HCT116 (cell line): ENCODE measurements around the gene ATOH8. TPM values are rescaled to one million over a fixed set of nuclear protein-coding genes. Genes with fewer than 3 reads are reported as not detected.

ENCODE experiments used
- ATAC-seq: fragments of 200-7000 bp; cut with Tn5 transposase; 2 replicates; pipeline ENCODE4 v1.9.1; 2020; ENCODE audit warnings: mild to moderate bottlenecking, moderate library complexity
- BruUV-seq: library from RNA; stranded (reverse); fragments of 400-500 nt; replicated peaks from 2 replicates; lab custom pipeline; 2021; lab: Mats Ljungman, UMichigan
- CTCF ChIA-PET: fragments of 300-600 bp; sonication (Branson Sonifier 250); formaldehyde crosslinking; loops from one replicate; lab custom pipeline; 2021; ENCODE audit warnings: antibody characterized with exemption; lab: Charles Lee
- POLR2A ChIA-PET: fragments of 300-600, 350-600 bp; sonication (Branson Sonifier 250); formaldehyde crosslinking; loops from one replicate; lab custom pipeline; 2021; ENCODE audit warnings: antibody characterized with exemption; lab: Charles Lee
- RAD21 ChIA-PET, 2 experiments: fragments of 300-600 bp; sonication (Branson Sonifier 250); formaldehyde crosslinking; loops; one replicate each; lab custom pipeline; 2023; ENCODE audit warnings: low total read pairs in 2 of 2; ENCODE audit not compliant: uncharacterized antibody in 2 of 2, unreplicated experiment in 2 of 2, low non-redundant PET in 1 of 2; lab: Charles Lee
- DNase-seq: peaks from one replicate; pipeline ENCODE4 v3.0.0-alpha.2; 2010; ENCODE audit warnings: low read depth, low spot score
- H2AFZ ChIP-seq: fragments of 200-600 bp; shearing (Covaris generic), sonication (generic); 2 replicates; pipeline ENCODE4 v1.6.1; 2017; ENCODE audit warnings: low read depth, mixed run types, mixed read lengths, antibody characterized with exemption, low read length; ENCODE audit not compliant: poor library complexity, severe bottlenecking
- H3K27ac ChIP-seq: 2 replicates; pipeline ENCODE4 v1.5.1; 2012; ENCODE audit warnings: low read depth, low read length
- H3K27me3 ChIP-seq: fragments of 200-600 bp; sonication (generic); 2 replicates; pipeline ENCODE4 v1.6.1; 2016; ENCODE audit warnings: mixed run types, low read length, mixed read lengths; ENCODE audit not compliant: insufficient read depth
- H3K36me3 ChIP-seq, 2 experiments: fragments of 200-500 bp in 1 of 2; fragments of 200-600 bp in 1 of 2; sonication (Bioruptor generic) in 1 of 2; sonication (generic) in 1 of 2; 2 replicates each; pipeline versions ENCODE4 v1.5.1 to v1.6.1; 2014 to 2016; ENCODE audit warnings: low read length in 2 of 2, inconsistent platforms in 1 of 2, mixed read lengths in 1 of 2, mixed run types in 1 of 2; ENCODE audit not compliant: insufficient read depth in 2 of 2, control insufficient read depth in 1 of 2
- H3K4me1 ChIP-seq, 2 experiments: fragments of 200-600 bp in 1 of 2; sonication (generic) in 1 of 2; 2 replicates each; pipeline versions ENCODE4 v1.5.1 to v1.6.1; 2012 to 2017; ENCODE audit warnings: low read length in 2 of 2, inconsistent platforms in 1 of 2, mild to moderate bottlenecking in 1 of 2, mixed read lengths in 1 of 2, mixed run types in 1 of 2, moderate library complexity in 1 of 2; ENCODE audit not compliant: insufficient read depth in 2 of 2, control insufficient read depth in 1 of 2
- H3K4me2 ChIP-seq: fragments of 200-600 bp; sonication (generic); 2 replicates; pipeline ENCODE4 v1.6.1; 2017; ENCODE audit warnings: mixed run types, low read length, mixed read lengths
- H3K4me3 ChIP-seq, 2 experiments: fragments of 200-600 bp in 1 of 2; sonication (generic) in 1 of 2; replicated peaks in 1 of 2; 2 replicates each; pipeline ENCODE4 v1.5.1; 2011 to 2016; ENCODE audit warnings: low read length in 2 of 2, control low read depth in 1 of 2, low read depth in 1 of 2, mild to moderate bottlenecking in 1 of 2, mixed read lengths in 1 of 2, mixed run types in 1 of 2
- H3K79me2 ChIP-seq: fragments of 200-600 bp; sonication (generic); 2 replicates; pipeline ENCODE4 v1.6.1; 2017; ENCODE audit warnings: mild to moderate bottlenecking, mixed run types, low read length, moderate library complexity, mixed read lengths; ENCODE audit not compliant: insufficient read depth
- H3K9ac ChIP-seq: fragments of 200-600 bp; sonication (generic); 2 replicates; pipeline ENCODE4 v1.6.1; 2016; ENCODE audit warnings: low read length, mixed read lengths
- H3K9me2 ChIP-seq: fragments of 200-600 bp; sonication (generic), shearing (Covaris generic); 2 replicates; pipeline ENCODE4 v1.6.1; 2017; ENCODE audit warnings: mixed run types, mild to moderate bottlenecking, moderate library complexity; ENCODE audit not compliant: insufficient read depth
- H3K9me3 ChIP-seq, 2 experiments: fragments of 200-500 bp in 1 of 2; fragments of 200-600 bp in 1 of 2; sonication (Bioruptor generic) in 1 of 2; sonication (generic) in 1 of 2; 2 replicates each; pipeline ENCODE4 v1.6.1; 2014 to 2017; ENCODE audit warnings: low read length in 2 of 2, mixed read lengths in 2 of 2, inconsistent platforms in 1 of 2, low read depth in 1 of 2, mild to moderate bottlenecking in 1 of 2, mixed run types in 1 of 2, moderate library complexity in 1 of 2; ENCODE audit not compliant: control insufficient read depth in 1 of 2, insufficient read depth in 1 of 2
- H4K20me1 ChIP-seq: fragments of 200-600 bp; sonication (generic), shearing (Covaris generic); 2 replicates; pipeline ENCODE4 v1.6.1; 2017; ENCODE audit warnings: mixed run types, mild to moderate bottlenecking, moderate library complexity; ENCODE audit not compliant: insufficient read depth
- CBX3 ChIP-seq: IDR thresholded peaks from 2 replicates; pipeline ENCODE4 v1.6.1; 2012; ENCODE audit warnings: low read depth
- CTCF ChIP-seq, 3 experiments: fragments of 200-600 bp in 1 of 3; sonication (generic) in 1 of 3; IDR thresholded peaks in 2 of 3; conservative IDR thresholded peaks in 1 of 3; 2 replicates each; pipeline ENCODE4 v1.5.1; 2012 to 2017; ENCODE audit warnings: low read depth in 2 of 3, low read length in 2 of 3, antibody characterized with exemption in 1 of 3, borderline replicate concordance in 1 of 3, control low read depth in 1 of 3, mild to moderate bottlenecking in 1 of 3, mixed read lengths in 1 of 3, mixed run types in 1 of 3, moderate library complexity in 1 of 3; ENCODE audit not compliant: insufficient read depth in 1 of 3
- EGR1 ChIP-seq: IDR thresholded peaks from 2 replicates; pipeline ENCODE4 v1.6.1; 2012; ENCODE audit warnings: low read depth
- ELF1 ChIP-seq: IDR thresholded peaks from 2 replicates; pipeline ENCODE4 v1.6.1; 2012; ENCODE audit warnings: low read depth, borderline replicate concordance
- FOSL1 ChIP-seq: IDR thresholded peaks from 2 replicates; pipeline ENCODE4 v1.6.1; 2012; ENCODE audit warnings: low read depth
- MAX ChIP-seq: IDR thresholded peaks from 2 replicates; pipeline ENCODE4 v1.6.1; 2012
- POLR2A ChIP-seq: IDR thresholded peaks from 2 replicates; pipeline ENCODE4 v1.7.0; 2011; ENCODE audit warnings: borderline replicate concordance; ENCODE audit not compliant: insufficient read depth, insufficient read length; ENCODE audit errors: extremely low read depth
- RAD21 ChIP-seq: IDR thresholded peaks from 2 replicates; pipeline ENCODE4 v1.6.1; 2012; ENCODE audit warnings: low read depth, mild to moderate bottlenecking
- REST ChIP-seq: IDR thresholded peaks from 2 replicates; pipeline ENCODE4 v1.6.1; 2012; ENCODE audit warnings: low read depth
- SIN3A ChIP-seq: IDR thresholded peaks from 2 replicates; pipeline ENCODE4 v1.6.1; 2012; ENCODE audit warnings: low read depth
- SP1 ChIP-seq: IDR thresholded peaks from 2 replicates; pipeline ENCODE4 v1.6.1; 2012; ENCODE audit warnings: low read depth
- SRF ChIP-seq: IDR thresholded peaks from 2 replicates; pipeline ENCODE4 v1.6.1; 2012; ENCODE audit warnings: low read depth
- TCF7L2 ChIP-seq: IDR thresholded peaks from 2 replicates; pipeline ENCODE4 v1.7.0; 2011; ENCODE audit warnings: borderline replicate concordance, inconsistent platforms; ENCODE audit not compliant: insufficient read depth, insufficient read length; ENCODE audit errors: extremely low read depth
- YY1 ChIP-seq: IDR thresholded peaks from 2 replicates; pipeline ENCODE4 v1.6.1; 2011; ENCODE audit warnings: low read length, low read depth, moderate library complexity, mild to moderate bottlenecking; ENCODE audit not compliant: insufficient replicate concordance; ENCODE audit errors: extremely low read depth
- ZBTB33 ChIP-seq: IDR thresholded peaks from 2 replicates; pipeline ENCODE4 v1.6.1; 2011; ENCODE audit warnings: mild to moderate bottlenecking, low read length, moderate library complexity; ENCODE audit not compliant: insufficient replicate concordance; ENCODE audit errors: extremely low read depth
- ZFX ChIP-seq: fragments of 450-650 bp; IDR thresholded peaks from 2 replicates; pipeline ENCODE4 v1.6.1; 2017
- ZNF274 ChIP-seq: fragments of 200-500 bp; sonication (Bioruptor generic); IDR thresholded peaks from 2 replicates; pipeline ENCODE4 v1.6.1; 2014; ENCODE audit warnings: mild to moderate bottlenecking, low read depth, low read length, inconsistent platforms
- intact Hi-C: fragments of 100-400 bp; cut with micrococcal nuclease; formaldehyde crosslinking; loops from 2 replicates; pipeline ENCODE4 v1.10.0; 2022
- total RNA-seq: library from RNA; stranded (reverse); gene quantifications from one replicate; pipeline ENCODE4 v1.2.1, GENCODE V29; 2021; ENCODE audit not compliant: unreplicated experiment

Gene ATOH8
- total RNA-seq, 1 experiment from 2014 or later, result 0.74 TPM

DNA sequence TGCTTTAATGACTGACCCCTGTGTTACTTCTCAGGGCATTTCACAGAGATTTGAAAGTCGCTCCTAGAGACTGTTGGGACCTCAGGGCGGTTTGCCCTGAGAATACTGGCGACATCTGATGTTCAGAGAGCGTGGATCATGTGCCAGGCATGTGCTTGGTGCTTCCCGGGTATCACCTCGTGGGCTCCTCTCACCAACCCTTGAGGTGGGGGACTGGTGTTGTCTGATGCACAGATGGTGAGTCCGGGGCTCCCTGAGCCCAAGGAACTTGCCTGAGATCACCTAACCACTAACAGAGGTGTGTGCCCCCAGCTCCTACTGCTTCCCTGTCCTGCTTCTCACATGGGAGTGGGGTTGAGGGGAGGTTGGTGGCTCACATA lies 16.2 kb downstream of the ATOH8 start:
- Histone ChIP-seq H3K9ac (no peak overlapping the region), H4K20me1 (no peaks in the 10 kb centered on the region), H3K79me2 (no peaks in the 10 kb centered on the region), H3K4me2 (0 out of 2 replicates have a peak overlapping the region, but pooled peaks have one; percentile 30), H3K27ac (no peak overlapping the region), H3K4me1 (peaks cover 51 to 58% of the 10 kb centered on the region in 2 experiments), H3K36me3 (no peaks in the 10 kb centered on the region), H2AFZ (no peak overlapping the region), H3K9me2 (no peaks in the 10 kb centered on the region), H3K4me3 (no peak overlapping the region)
- DNase-seq, result no peak
- ChIA-PET RAD21 (no interaction called here), POLR2A (interaction anchor here (0.6 kb wide), 1 partner anchor 14 kb away, joined by 6 read pairs; no protein-coding TSS in a partner anchor), CTCF (interaction anchor here (1.3 kb wide), 1 partner anchor 9 kb away, joined by 4 read pairs; no protein-coding TSS in a partner anchor)
- intact Hi-C loops, result no loop called here
- no TSS peak for BruUV-seq
- TF ChIP-seq RAD21, result no peak
- TF ChIP-seq CTCF (IDR thresholded peaks at IDR 0.05 in 2 of 3, conservative IDR thresholded peaks at IDR 0.05 in 1 of 3; ENCODE audit: borderline replicate concordance in 1 of 3, insufficient read depth in 1 of 3, low read depth in 2 of 3, low read length in 2 of 3), result no peak; a peak in 1 of 6 replicates
- TF ChIP-seq SIN3A, result no peak
- TF ChIP-seq ZNF274, result no peak
- TF ChIP-seq ZBTB33, result no peak
- TF ChIP-seq REST, result no peak
- TF ChIP-seq FOSL1, result no peak
- TF ChIP-seq ELF1, result no peak
- TF ChIP-seq SRF, result no peak
- no peak for TF ChIP-seq EGR1
- no peak for TF ChIP-seq ZFX
- no peak for TF ChIP-seq YY1
- no peak for TF ChIP-seq MAX
- TF ChIP-seq CBX3, result no peak
- no peak for TF ChIP-seq POLR2A
- no peak for TF ChIP-seq TCF7L2
- TF ChIP-seq SP1, result no peak
- TF ChIP-seq, all 23 proteins: peak for 0
- no peak for ATAC-seq
- Histone ChIP-seq H3K9me3 (no peaks in the 10 kb centered on the region), H3K27me3 (peaks cover 11% of the 10 kb centered on the region; the same call in 1 of the 2 replicates)
